ENCODE data around the gene SLC48A1.

SLC48A1 gene

DNA sequence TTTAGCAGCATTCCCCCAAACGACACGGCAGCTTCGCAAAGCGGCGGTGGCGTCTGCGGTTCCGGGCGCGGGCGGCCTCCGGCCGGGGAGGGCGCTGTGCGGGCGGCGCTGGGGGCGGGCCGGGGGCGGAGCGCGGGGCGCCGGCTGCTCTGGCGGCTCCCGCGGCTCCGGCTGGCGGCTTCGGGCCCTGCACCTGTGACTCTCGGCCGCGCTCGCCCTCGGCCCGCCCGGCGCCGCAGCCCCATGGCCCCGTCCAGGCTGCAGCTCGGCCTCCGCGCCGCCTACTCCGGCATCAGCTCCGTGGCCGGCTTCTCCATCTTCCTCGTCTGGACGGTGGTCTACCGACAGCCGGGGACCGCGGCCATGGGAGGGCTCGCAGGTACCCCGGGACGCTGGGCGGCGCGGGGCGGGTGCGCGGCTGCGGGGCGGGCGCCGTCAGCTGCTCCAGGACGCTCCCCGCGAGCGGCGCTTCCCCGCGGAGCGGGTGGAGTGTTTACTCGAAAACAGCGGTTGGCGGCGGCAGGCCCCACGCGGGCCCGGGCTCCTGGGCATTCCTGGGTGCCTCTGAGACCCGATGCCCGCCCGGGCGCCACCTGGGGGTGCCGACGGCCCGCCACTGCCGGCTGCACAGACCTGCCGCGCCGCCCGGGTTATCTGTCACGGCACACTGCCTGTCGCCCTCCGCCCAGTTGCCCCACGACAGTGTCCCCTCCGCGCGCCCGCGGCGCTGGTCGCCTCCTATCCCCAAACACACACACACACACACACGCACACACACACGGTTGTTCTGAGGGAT lies at the start of gene SLC48A1:
SLC48A1 (plus strand) TSS at position 177 of the 796 bp plus-strand sequence; CDS start at position 244, 67 bp downstream.
- peak; percentile 16 to 69 for DNase-seq (ENCODE audit: low read depth in 2 of 2)

- no peak for DNase-seq (ENCODE audit: low read depth in 2 of 2)
These were observed 47.8 kb upstream of the SLC48A1 start, which contains the start of gene ENDOU for GRCh38 chr12:47725091-47725772. TSS of gene ENDOU (minus strand) at chr12:47725490. CDS start at chr12:47725413, 77 bp downstream.

GRCh38 chr12:47725893-47726292 lies 47.1 kb upstream of the SLC48A1 start:
- DNase-seq (ENCODE audit: low read depth in 2 of 2) = no peak

DNA sequence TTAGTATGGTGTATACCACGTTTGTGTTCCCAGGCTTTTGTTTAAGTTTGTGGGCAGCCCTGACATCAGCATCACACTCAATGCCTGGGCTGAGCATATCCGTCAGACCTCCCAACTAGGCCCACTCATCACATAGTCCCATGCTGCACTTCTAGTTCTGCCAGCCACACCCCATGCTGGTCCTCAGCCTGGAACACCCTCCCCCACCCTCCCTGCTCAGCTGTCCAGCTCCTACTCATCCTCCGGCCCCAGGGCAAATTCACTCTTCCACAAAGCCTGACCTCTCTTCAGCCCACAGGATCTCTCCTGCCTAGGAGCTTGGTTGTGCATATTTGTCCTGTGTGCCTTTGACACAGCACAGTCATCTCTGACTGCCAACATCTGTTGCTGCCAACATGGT lies 43.8 kb upstream of the SLC48A1 start:
- no peak for DNase-seq (ENCODE audit: low read depth in 2 of 2)

- DNase-seq (ENCODE audit: low read depth in 2 of 2) = no peak
These were observed 42.7 kb upstream of the SLC48A1 start for GRCh38 chr12:47730341-47730744.

DNA sequence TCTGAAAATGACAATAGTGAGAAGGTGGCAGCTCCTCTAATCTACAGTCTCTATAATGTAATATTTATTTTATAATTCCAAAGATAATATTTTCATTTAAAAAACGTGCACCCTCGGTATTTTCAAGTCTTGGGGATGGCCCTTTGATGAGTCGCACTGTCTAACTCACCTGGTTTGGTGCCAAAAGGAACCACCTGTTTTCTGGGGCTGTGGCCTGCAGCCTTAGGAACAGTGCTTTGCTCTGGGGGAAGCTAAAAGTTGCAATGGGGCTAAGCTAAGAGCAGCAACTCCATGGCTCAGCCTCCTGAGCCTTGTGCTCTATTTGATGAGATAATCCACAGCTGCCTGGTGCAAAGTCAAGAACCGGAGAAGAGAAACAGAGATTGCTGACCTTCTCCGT lies 41.3 kb upstream of the SLC48A1 start:
- DNase-seq (ENCODE audit: low read depth in 2 of 2) = no peak

- no peak for DNase-seq (ENCODE audit: low read depth in 2 of 2)
These were observed 40.5 kb upstream of the SLC48A1 start for GRCh38 chr12:47732504-47732903.

- no peak for DNase-seq (ENCODE audit: low read depth in 2 of 2)
These were observed 39.9 kb upstream of the SLC48A1 start for GRCh38 chr12:47733142-47733541.

GRCh38 chr12:47734725-47735480 lies 38.1 kb upstream of the SLC48A1 start:
- DNase-seq (ENCODE audit: low read depth in 2 of 2) = no peak

DNA sequence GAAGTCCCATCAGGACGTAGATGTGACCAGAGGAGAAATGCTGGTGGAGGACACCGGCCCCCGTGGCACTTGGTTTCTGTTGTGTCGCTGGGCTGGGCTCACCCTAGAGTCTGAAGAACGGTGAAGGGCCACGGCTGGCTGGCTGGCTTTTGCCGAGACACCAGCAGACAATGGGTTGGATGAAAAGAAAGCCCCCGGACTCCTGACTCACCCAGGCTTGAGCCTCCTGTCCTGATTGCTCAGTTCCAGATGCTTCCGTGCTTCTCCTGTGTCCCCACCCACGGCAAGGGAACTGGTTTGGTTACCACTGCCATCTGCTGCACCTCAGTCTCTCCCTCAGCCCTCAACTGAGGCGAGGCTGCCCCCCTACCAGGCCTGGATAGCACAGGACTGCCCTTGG lies 37.4 kb upstream of the SLC48A1 start:
- no peak for DNase-seq (ENCODE audit: low read depth in 2 of 2)

DNA sequence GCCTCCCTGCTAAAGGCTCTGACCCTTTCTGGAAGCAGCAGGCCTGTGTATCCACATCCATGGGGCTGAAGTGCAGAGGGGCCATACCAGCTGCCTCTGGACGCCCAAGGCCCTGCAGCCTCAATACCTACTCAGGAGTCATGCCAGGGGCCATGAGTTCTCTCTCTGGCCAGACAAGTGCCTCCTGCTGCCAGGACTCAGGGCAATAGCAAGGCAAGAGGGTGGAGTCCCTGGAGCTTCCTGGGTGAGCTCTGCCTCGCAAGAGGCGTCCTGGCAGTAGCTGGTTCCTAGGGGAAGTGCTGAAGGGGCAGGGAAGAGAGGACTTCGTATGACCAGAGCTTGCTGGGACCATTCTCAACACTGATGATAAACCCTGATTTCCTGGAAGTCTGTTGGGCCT lies 36.8 kb upstream of the SLC48A1 start:
- no peak for DNase-seq (ENCODE audit: low read depth in 2 of 2)

DNA sequence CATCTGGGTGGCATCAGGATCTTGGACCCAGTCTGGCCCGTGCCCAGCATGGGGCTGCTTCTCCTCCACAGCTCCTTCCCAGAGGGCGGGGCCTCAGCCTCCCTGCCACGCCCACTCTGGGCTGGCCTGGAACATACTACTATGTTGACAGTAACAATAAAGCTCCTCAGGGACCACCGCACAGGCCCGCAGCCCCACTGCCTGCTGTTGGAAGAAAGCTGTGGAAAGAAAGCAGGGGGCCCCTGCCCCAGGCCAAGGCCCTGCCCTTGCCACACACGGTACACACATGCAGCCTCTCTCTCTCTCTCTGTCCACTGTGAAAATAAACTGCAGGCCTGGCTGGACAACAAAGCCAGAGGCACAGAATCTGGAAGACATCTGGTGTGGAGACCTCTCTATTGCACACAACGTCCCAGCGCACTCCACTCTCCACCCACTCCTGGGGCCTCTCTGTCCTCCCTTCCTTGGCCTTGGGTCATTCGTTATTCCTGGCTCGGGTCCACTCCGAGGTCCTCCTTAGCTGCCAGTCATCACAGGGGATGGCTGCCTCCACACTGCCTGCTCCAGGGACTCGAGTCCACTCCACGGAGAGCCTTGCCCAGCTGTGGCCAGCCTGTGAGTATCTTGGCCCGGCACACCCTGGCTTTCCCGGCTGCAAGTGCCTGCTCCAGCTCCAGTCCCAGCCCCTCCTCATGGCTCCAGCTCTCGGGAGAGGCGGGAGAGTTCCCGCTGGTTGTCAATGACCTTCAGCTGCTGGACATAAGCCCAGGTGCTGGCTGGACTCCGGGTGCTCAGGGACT lies 36.0 kb upstream of the SLC48A1 start:
- no peak for DNase-seq (ENCODE audit: low read depth in 2 of 2)

DNA sequence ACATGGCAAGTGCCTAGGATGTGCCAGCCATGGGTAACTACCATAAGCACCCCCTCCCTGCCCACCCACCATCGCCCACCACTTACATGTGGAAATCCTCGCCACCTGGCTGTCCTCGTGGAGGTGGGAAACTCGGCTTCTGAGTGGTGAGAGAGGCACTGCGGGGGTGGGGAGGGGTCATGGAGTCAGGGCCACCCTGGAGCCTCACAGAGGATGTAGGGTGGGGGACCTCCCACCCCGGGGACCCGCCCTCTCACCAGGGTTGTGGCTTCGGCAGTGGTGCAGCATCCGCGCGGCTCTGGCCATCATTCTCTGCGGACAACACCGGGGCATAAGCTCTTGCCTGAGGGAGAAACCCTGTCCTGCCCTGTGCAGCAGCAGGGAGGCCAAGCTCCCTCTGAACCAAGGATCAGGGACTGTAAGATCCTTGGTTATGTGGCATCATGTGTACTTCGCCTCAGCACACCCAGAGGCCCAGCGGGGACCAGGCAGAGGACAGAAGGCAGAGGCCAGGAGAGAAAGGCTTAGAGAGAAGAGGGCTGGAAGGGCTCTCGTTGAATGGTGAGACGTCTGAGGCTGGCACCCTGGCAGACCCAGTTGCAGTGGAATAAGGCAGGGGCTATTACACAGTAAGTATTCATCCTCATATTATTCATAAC lies 35.0 kb upstream of the SLC48A1 start:
- no peak for DNase-seq (ENCODE audit: low read depth in 2 of 2)

- DNase-seq (ENCODE audit: low read depth in 2 of 2) = no peak
These were observed 33.7 kb upstream of the SLC48A1 start for GRCh38 chr12:47739297-47739696.

DNA sequence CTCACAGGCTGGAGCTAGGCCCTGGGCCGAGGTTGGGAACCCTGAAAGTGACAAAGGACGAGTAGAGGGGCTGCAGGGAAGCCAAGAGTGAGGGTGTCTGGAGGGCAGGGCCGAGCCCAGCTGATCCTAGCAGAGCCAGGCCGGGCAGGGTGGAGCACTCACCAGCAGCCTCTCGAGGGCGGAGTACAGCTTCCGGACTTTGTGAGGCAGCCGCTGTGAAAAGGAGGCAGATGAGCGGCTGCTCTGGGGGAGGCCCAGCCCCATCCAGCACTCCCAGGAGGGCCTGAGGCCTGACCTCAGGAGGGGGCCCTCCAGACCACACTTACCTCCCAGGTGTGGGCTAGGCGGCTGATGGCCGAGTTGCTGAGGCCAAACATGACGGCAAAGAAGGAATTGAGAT lies 33.1 kb upstream of the SLC48A1 start:
- no peak for DNase-seq (ENCODE audit: low read depth in 2 of 2)

- no peak for DNase-seq (ENCODE audit: low read depth in 2 of 2)
These were observed 32.3 kb upstream of the SLC48A1 start for GRCh38 chr12:47740606-47741339.

- peak; percentile 30 to 48 for DNase-seq (ENCODE audit: low read depth in 2 of 2)
These were observed 31.7 kb upstream of the SLC48A1 start for GRCh38 chr12:47741340-47741703.

DNA sequence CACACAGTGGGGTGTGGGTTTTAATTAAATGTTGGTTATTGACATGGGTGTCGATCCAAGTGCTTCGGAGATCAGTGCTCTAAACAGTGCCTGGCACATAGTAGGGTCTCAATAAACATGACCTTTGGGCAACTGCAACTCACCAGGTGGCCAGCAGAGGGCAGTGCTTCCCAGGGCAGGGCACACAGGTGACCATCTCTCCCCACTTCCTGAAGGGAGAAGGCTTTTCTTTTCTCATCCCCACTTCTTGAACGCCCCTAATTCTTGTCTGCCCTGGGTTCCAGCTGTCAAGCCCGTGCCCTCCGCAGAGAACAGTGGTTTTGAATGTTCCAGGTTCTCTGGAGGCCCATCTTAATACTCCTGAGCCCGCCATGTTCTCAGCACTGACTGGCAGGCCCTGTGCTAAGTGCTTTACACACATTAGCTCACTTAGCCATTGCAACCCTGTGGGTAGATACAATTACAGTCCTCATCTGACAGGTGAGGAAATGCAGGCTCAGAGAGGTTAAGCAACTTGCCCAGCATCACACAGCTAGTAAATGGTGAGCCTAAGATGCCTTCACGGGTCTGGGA lies 30.7 kb upstream of the SLC48A1 start:
- DNase-seq (ENCODE audit: low read depth in 2 of 2) = peak; percentile 40 to 51

GRCh38 chr12:47743311-47743860 lies 29.7 kb upstream of the SLC48A1 start:
- no peak for DNase-seq (ENCODE audit: low read depth in 2 of 2)

Measured in stimulated activated CD8-positive, alpha-beta memory T cell treated with anti-CD3 and anti-CD28 coated beads, Interleukin-7, amount 100 ng/mL, for 4 hours (primary cell).